ENCODE measurements around the gene SNED1. TPM values are rescaled to one million over a fixed set of nuclear protein-coding genes. Genes with fewer than 3 reads are reported as not detected.

The SNED1 gene
- total and polyA plus RNA-seq, 2 experiments from 2014 or later = 1.5 to 2.8 TPM

DNA sequence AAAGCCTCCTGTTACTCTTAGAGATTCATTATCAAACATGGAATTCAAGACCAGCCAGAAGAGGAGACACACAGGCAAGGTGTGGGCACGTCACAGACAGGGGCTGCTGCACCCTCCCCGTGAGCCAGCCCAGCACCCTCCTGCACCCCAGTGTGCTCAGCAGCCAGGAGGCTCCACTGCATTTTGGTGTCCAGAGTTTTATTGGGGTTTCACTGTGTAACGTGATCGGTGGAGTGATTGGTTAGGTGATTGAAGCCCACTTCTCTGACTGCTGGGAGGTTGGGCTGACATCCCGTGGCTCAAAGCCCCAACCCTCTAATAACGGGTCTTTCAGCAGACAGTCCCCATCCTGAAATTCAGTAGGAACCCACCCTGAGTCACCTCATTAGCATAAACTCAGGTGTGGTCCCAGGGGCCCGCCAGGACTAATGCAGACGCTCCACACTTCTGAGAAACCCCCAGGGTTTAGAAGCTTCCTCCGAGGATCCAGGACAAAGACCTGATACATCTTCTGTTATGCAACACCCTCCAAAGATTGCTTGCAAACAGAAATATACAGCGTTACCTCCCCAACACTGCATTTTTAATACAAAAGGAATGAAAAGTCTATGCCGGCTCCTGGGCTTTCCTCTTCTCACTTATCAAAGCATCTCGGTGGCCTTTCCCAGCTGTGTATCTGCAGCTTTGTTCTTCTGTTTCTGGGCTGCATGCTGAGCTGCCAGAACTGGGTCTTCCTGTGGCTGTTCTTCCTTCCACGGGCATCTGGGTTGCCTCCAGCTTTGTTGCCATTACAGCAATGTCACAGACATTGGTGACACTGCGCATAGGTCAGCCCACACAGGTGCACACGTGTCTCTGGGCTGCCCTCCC lies 43.7 kb upstream of the SNED1 start:
- Mint-ChIP-seq H3K36me3 (ENCODE audit: low read depth) (no peaks in the 10 kb centered on the region), H3K4me3 (no peak overlapping the region), H3K27ac (no peak overlapping the region), H3K9me3 (no peaks in the 10 kb centered on the region), H3K4me1 (peaks cover 14% of the 10 kb centered on the region), H3K27me3 (ENCODE audit: insufficient read depth, low read depth, poor library complexity) (peaks cover 8% of the 10 kb centered on the region)
- Histone ChIP-seq H3K27ac (ENCODE audit: low read depth) (no peak overlapping the region), H3F3A (replicated peaks; ENCODE audit: low read depth) (no peaks in the 10 kb centered on the region), H2AFZ (no peak overlapping the region), H3K79me2 (replicated peaks; ENCODE audit: insufficient read depth) (no peaks in the 10 kb centered on the region), H3K4me3 (no peak overlapping the region), H3K36me3 (ENCODE audit: insufficient read depth) (no peaks in the 10 kb centered on the region), H3K27me3 (ENCODE audit: insufficient read depth) (no peaks in the 10 kb centered on the region), H3K4me1 (ENCODE audit: insufficient read depth) (no peaks in the 10 kb centered on the region), H3K4me2 (no peak overlapping the region), H4K20me1 (replicated peaks; ENCODE audit: insufficient read depth) (no peaks in the 10 kb centered on the region), H3K9me2 (ENCODE audit: insufficient read depth) (no peaks in the 10 kb centered on the region)
- no peak for DNase-seq (ENCODE audit: low spot score)
- no peak for ATAC-seq
- no peak for TF ChIP-seq REST (IDR thresholded peaks at IDR 0.05; ENCODE audit: unreplicated experiment)
- no peak for TF ChIP-seq POLR2AphosphoS5 (IDR thresholded peaks at IDR 0.05; ENCODE audit: low read depth)
- no peak for TF ChIP-seq NANOG (IDR thresholded peaks at IDR 0.05; ENCODE audit: borderline replicate concordance)

DNA sequence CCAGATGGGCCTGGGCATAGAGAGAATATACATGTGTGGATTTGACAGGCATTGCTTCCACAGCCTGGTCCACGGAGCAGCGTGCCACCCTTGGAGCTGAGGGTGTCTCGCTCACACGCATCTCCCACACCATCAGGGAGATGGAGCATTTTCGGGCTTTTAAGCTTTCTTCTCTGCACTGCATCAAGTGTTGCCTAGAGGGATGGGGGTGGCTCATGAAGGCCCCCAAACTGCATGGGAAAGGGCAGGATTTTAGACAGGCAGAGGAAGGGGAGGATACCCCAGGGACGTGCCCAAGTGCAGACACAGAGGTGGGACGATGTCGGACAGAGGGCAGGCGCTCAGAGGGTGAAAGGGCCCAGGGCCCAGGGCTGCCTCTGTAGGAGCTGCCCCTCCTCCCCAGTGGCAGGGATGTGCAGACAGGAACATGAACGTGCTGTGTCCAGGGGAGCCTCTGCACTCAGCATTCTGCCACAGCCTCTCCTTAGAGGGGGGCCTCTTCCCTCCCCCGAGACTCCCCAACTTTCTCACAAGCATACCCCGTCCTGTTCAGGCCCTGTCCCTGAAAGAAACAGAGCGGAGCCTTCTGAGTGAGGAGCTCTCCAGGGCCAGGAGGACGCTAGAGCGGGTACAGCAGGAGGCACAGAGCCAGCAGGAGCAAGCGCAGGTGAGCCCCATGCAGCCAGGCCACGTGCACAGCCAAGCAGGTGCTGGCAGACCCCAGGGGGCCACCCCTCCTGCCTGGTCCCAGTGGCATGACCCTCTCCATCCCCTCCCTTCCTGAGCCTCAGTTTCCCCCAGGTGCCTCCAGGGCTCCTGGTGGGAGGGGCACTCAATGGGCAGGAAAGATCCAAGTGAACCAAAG lies 42.9 kb upstream of the SNED1 start:
- Mint-ChIP-seq H3K27me3 (ENCODE audit: insufficient read depth, low read depth, poor library complexity) (peaks cover 8% of the 10 kb centered on the region), H3K4me1 (peaks cover 14% of the 10 kb centered on the region), H3K9me3 (no peaks in the 10 kb centered on the region), H3K4me3 (no peak overlapping the region), H3K27ac (no peak overlapping the region), H3K36me3 (ENCODE audit: low read depth) (no peaks in the 10 kb centered on the region)
- Histone ChIP-seq H3K27ac (ENCODE audit: low read depth) (no peak overlapping the region), H3K9me2 (ENCODE audit: insufficient read depth) (no peaks in the 10 kb centered on the region), H3K4me2 (no peak overlapping the region), H3K27me3 (ENCODE audit: insufficient read depth) (no peaks in the 10 kb centered on the region), H3K4me1 (ENCODE audit: insufficient read depth) (no peaks in the 10 kb centered on the region), H3F3A (replicated peaks; ENCODE audit: low read depth) (no peaks in the 10 kb centered on the region), H2AFZ (no peak overlapping the region), H3K36me3 (ENCODE audit: insufficient read depth) (no peaks in the 10 kb centered on the region), H4K20me1 (replicated peaks; ENCODE audit: insufficient read depth) (no peaks in the 10 kb centered on the region), H3K79me2 (replicated peaks; ENCODE audit: insufficient read depth) (no peaks in the 10 kb centered on the region), H3K4me3 (no peak overlapping the region)
- ATAC-seq (no peak), DNase-seq (ENCODE audit: low spot score) (no peak)
- TF ChIP-seq STAT1 (IDR thresholded peaks at IDR 0.05; ENCODE audit: unreplicated experiment) = no peak
- no peak for TF ChIP-seq CREB1 (CRISPR knock-in tag; IDR thresholded peaks at IDR 0.05; ENCODE audit: low read depth)
- no peak for TF ChIP-seq JUNB (IDR thresholded peaks at IDR 0.05; ENCODE audit: unreplicated experiment)
- no peak for TF ChIP-seq REST (IDR thresholded peaks at IDR 0.05; ENCODE audit: unreplicated experiment)
- no peak for TF ChIP-seq ZNF114 (CRISPR knock-in tag; IDR thresholded peaks at IDR 0.05)
- TF ChIP-seq ETS1 (IDR thresholded peaks at IDR 0.05) = no peak

All from GM23338 (cell line).